H1 (cell line): Measurements from ENCODE around the gene LIPT2. TPM values are rescaled to one million over a fixed set of nuclear protein-coding genes. Genes with fewer than 3 reads are reported as not detected.

Experiments used
- CTCF ChIA-PET: fragments of 300-600 bp; sonication (Branson Sonifier 250); formaldehyde crosslinking; loops from one replicate; lab custom pipeline; 2021; ENCODE audit not compliant: partially characterized antibody; lab: Charles Lee
- POLR2A ChIA-PET: fragments of 300-600 bp; sonication (Branson Sonifier 250); formaldehyde crosslinking; loops from one replicate; lab custom pipeline; 2021; ENCODE audit warnings: inconsistent platforms; ENCODE audit not compliant: partially characterized antibody; lab: Charles Lee
- DNase-seq, 2 experiments: peaks; one replicate each; pipeline versions ENCODE4 v3.0.0 to v3.0.0-alpha.2; 2010 to 2022; ENCODE audit warnings: low spot score in 2 of 2, low read depth in 1 of 2, mixed read lengths in 1 of 2
- FAIRE-seq: peaks from 2 replicates; lab custom pipeline; 2011; peaks lifted over from hg19 to GRCh38; lab: Jason Lieb, UNC
- H2AFZ ChIP-seq: 2 replicates; pipeline ENCODE4 v1.8.1; 2012; ENCODE audit warnings: low read length, inconsistent platforms
- H2AK5ac ChIP-seq: 2 replicates; pipeline ENCODE4 v1.6.1; 2013; ENCODE audit warnings: low read depth, low read length
- H2BK120ac ChIP-seq: replicated peaks from 2 replicates; pipeline ENCODE3; 2013; ENCODE audit warnings: low read depth, low read length, inconsistent platforms
- H2BK12ac ChIP-seq: 2 replicates; pipeline ENCODE4 v1.6.1; 2013; ENCODE audit warnings: low read depth, low read length
- H2BK15ac ChIP-seq: 2 replicates; pipeline ENCODE4 v1.6.1; 2013; ENCODE audit warnings: low read length
- H2BK20ac ChIP-seq: 2 replicates; pipeline ENCODE4 v1.6.1; 2013; ENCODE audit warnings: low read length
- H2BK5ac ChIP-seq: 2 replicates; pipeline ENCODE4 v1.6.1; 2013; ENCODE audit warnings: low read depth, low read length
- H3K14ac ChIP-seq: 2 replicates; pipeline ENCODE4 v1.6.1; 2013; ENCODE audit warnings: inconsistent platforms; ENCODE audit not compliant: insufficient read length
- H3K18ac ChIP-seq: 2 replicates; pipeline ENCODE4 v1.6.1; 2013; ENCODE audit warnings: low read length; ENCODE audit errors: extremely low read depth
- H3K23ac ChIP-seq: 2 replicates; pipeline ENCODE4 v1.6.1; 2013; ENCODE audit warnings: inconsistent platforms; ENCODE audit not compliant: insufficient read length
- H3K23me2 ChIP-seq: 2 replicates; pipeline ENCODE4 v1.6.1; 2013; ENCODE audit warnings: low read depth, low read length
- H3K27ac ChIP-seq: 2 replicates; pipeline ENCODE4 v1.6.1; 2011; ENCODE audit warnings: low read depth, low read length, inconsistent platforms
- H3K27me3 ChIP-seq, 4 experiments: replicated peaks in 1 of 4; 1 replicate in 1 of 4; 2 replicates in 3 of 4; pipeline versions ENCODE4 v1.6.1 to v1.8.1; 2011 to 2013; ENCODE audit warnings: low read length in 3 of 4, mild to moderate bottlenecking in 3 of 4, inconsistent platforms in 2 of 4, mixed read lengths in 2 of 4, moderate library complexity in 1 of 4; ENCODE audit not compliant: control insufficient read depth in 3 of 4, insufficient read depth in 3 of 4; ENCODE audit errors: extremely low read depth in 1 of 4
- H3K36me3 ChIP-seq, 4 experiments: 2 replicates each; pipeline versions ENCODE4 v1.6.1 to v1.8.1; 2011 to 2013; ENCODE audit warnings: mild to moderate bottlenecking in 4 of 4, low read length in 3 of 4, moderate library complexity in 2 of 4, control low read depth in 1 of 4, inconsistent platforms in 1 of 4; ENCODE audit not compliant: insufficient read depth in 4 of 4, control insufficient read depth in 2 of 4
- H3K4ac ChIP-seq: replicated peaks from 2 replicates; pipeline ENCODE3; 2013; ENCODE audit warnings: low read length, low read depth, mixed read lengths, inconsistent platforms; ENCODE audit not compliant: insufficient read length
- H3K4me1 ChIP-seq, 4 experiments: replicated peaks in 1 of 4; 1 replicate in 1 of 4; 2 replicates in 3 of 4; pipeline versions ENCODE4 v1.6.1 to v1.8.1; 2011 to 2013; ENCODE audit warnings: low read length in 3 of 4, inconsistent platforms in 2 of 4, mixed read lengths in 1 of 4; ENCODE audit not compliant: insufficient read depth in 4 of 4, control insufficient read depth in 3 of 4
- H3K4me2 ChIP-seq, 2 experiments: 2 replicates each; pipeline versions ENCODE4 v1.6.1 to v1.8.1; 2011 to 2013; ENCODE audit warnings: low read depth in 2 of 2, low read length in 2 of 2, control low read depth in 1 of 2, inconsistent platforms in 1 of 2, mild to moderate bottlenecking in 1 of 2; ENCODE audit not compliant: insufficient read depth in 1 of 2
- H3K4me3 ChIP-seq, 4 experiments: fragments of 200-600, 300-600 bp in 1 of 4; sonication (generic), shearing (Covaris generic), sonication (Bioruptor Twin) in 1 of 4; 2 replicates each; pipeline versions ENCODE4 v1.5.1 to v1.8.1; 2011 to 2016; ENCODE audit warnings: low read length in 4 of 4, low read depth in 3 of 4, control low read depth in 2 of 4, inconsistent platforms in 2 of 4, mild to moderate bottlenecking in 2 of 4, mixed read lengths in 1 of 4, moderate library complexity in 1 of 4; ENCODE audit not compliant: insufficient read depth in 2 of 4; ENCODE audit errors: extremely low read depth in 1 of 4
- H3K56ac ChIP-seq: replicated peaks from 2 replicates; pipeline ENCODE3; 2013; ENCODE audit warnings: low read depth, mild to moderate bottlenecking, mixed read lengths, low read length, inconsistent platforms; ENCODE audit not compliant: insufficient read length
- H3K79me1 ChIP-seq: 2 replicates; pipeline ENCODE4 v1.6.1; 2013; ENCODE audit warnings: low read depth, low read length, control low read depth
- H3K79me2 ChIP-seq, 2 experiments: 2 replicates each; pipeline versions ENCODE4 v1.6.1 to v1.8.1; 2012 to 2013; ENCODE audit warnings: low read length in 2 of 2, mild to moderate bottlenecking in 2 of 2, inconsistent platforms in 1 of 2; ENCODE audit not compliant: insufficient read depth in 2 of 2, control insufficient read depth in 1 of 2
- H3K9ac ChIP-seq, 4 experiments: replicated peaks in 1 of 4; 1 replicate in 1 of 4; 2 replicates in 3 of 4; pipeline versions ENCODE4 v1.6.1 to v1.8.1; 2011 to 2013; ENCODE audit warnings: low read depth in 3 of 4, low read length in 3 of 4, control low read depth in 2 of 4, mild to moderate bottlenecking in 2 of 4, moderate library complexity in 2 of 4, inconsistent platforms in 1 of 4; ENCODE audit errors: extremely low read depth in 1 of 4
- H3K9me3 ChIP-seq, 2 experiments: 2 replicates each; pipeline versions ENCODE4 v1.6.1 to v1.8.1; 2012 to 2013; ENCODE audit warnings: mild to moderate bottlenecking in 2 of 2, moderate library complexity in 2 of 2, control low read depth in 1 of 2, inconsistent platforms in 1 of 2, low read depth in 1 of 2, low read length in 1 of 2, mixed read lengths in 1 of 2; ENCODE audit not compliant: insufficient read depth in 2 of 2
- H4K20me1 ChIP-seq, 2 experiments: replicated peaks in 1 of 2; 2 replicates each; pipeline versions ENCODE3 to v1.8.1; 2011 to 2013; ENCODE audit warnings: inconsistent platforms in 2 of 2, low read length in 2 of 2, mild to moderate bottlenecking in 1 of 2; ENCODE audit not compliant: insufficient read depth in 2 of 2, control insufficient read depth in 1 of 2
- H4K5ac ChIP-seq: 2 replicates; pipeline ENCODE4 v1.6.1; 2013; ENCODE audit warnings: low read length, low read depth, mixed read lengths, inconsistent platforms; ENCODE audit not compliant: insufficient read length
- H4K8ac ChIP-seq: 2 replicates; pipeline ENCODE4 v1.8.0; 2013; ENCODE audit warnings: mild to moderate bottlenecking, moderate library complexity, low read length, inconsistent platforms; ENCODE audit not compliant: insufficient read depth; ENCODE audit errors: extremely low read depth
- H4K91ac ChIP-seq: replicated peaks from 2 replicates; pipeline ENCODE3; 2013; ENCODE audit warnings: low read length, mixed read lengths, inconsistent platforms; ENCODE audit not compliant: insufficient read length
- ATF3 ChIP-seq: IDR thresholded peaks from 2 replicates; pipeline ENCODE4 v1.6.1; 2011; ENCODE audit warnings: low read depth, mild to moderate bottlenecking, low read length; ENCODE audit not compliant: insufficient read depth
- MAFK ChIP-seq: IDR thresholded peaks from 2 replicates; pipeline ENCODE4 v1.6.1; 2012; ENCODE audit warnings: low read depth, mild to moderate bottlenecking, improper control_type of control experiment, low read length
- WGBS, 2 experiments: shearing (Covaris generic) in 1 of 2; methylation state at CpG; one replicate each; pipeline versions ENCODE4 v1.1.6 to v1.1.7; 2013 to 2015; ENCODE audit warnings: low lambda C conversion rate in 2 of 2, mixed read lengths in 2 of 2, inconsistent platforms in 1 of 2, low coverage in 1 of 2, missing lambda C conversion rate in 1 of 2; ENCODE audit not compliant: insufficient replicate concordance in 2 of 2, insufficient coverage in 1 of 2, insufficient read length in 1 of 2; ENCODE audit errors: extremely low coverage in 1 of 2, missing lambda C conversion rate in 1 of 2; 5-methylcytosine and 5-hydroxymethylcytosine counted together
- polyA plus RNA-seq, 7 experiments: library from polyadenylated mRNA; depleted of rRNA in 3 of 7; stranded (reverse) in 5 of 7; unstranded in 2 of 7; fragments of >200 nt in 5 of 7; fragments of 200-250 nt in 2 of 7; gene quantifications; 1 replicate in 5 of 7; 2 replicates in 1 of 7; 4 replicates in 1 of 7; pipeline versions ENCODE4 v1.2.1 to v1.2.3, GENCODE V29; 2011 to 2013; ENCODE audit warnings: missing spikeins in 2 of 7, mixed read lengths in 2 of 7
- total RNA-seq: library from RNA; stranded (reverse); fragmentation: NEBNext Ultra II Directional; extraction: Animal tissue kit (Norgen Biotek cat#: 25700); gene quantifications from 2 replicates; pipeline ENCODE4 v1.2.1, GENCODE V29; 2021

The LIPT2 gene
- total and polyA plus RNA-seq, 2 of the 8 experiments (the other 6 are each of a cell fraction or from before 2014, with no cell fraction given), result 6.4 to 16.7 TPM

GRCh38 chr11:74524978-74525377 lies 31.5 kb upstream of the LIPT2 start:
- H3K79me2 ChIP-seq, result no peaks in the 10 kb centered on the region

More at GRCh38 chr11:74524978-74525377, 31.5 kb upstream of the LIPT2 start:
- DNase-seq (no peak), FAIRE-seq (no peak)
- Histone ChIP-seq H3K4me1 (no peaks in the 10 kb centered on the region), H3K4me3 (no peak overlapping the region), H2BK12ac (no peak overlapping the region), H2BK5ac (no peak overlapping the region), H3K9ac (no peak overlapping the region), H3K79me1 (no peaks in the 10 kb centered on the region), H4K5ac (no peak overlapping the region), H3K23ac (no peak overlapping the region), H3K27ac (no peak overlapping the region), H2BK20ac (no peak overlapping the region), H3K27me3 (no peaks in the 10 kb centered on the region), H2BK15ac (no peak overlapping the region), H2AFZ (no peak overlapping the region), H4K91ac (no peak overlapping the region), H3K36me3 (no peaks in the 10 kb centered on the region), H3K56ac (no peak overlapping the region), H2BK120ac (no peak overlapping the region), H2AK5ac (no peak overlapping the region), H4K20me1 (no peaks in the 10 kb centered on the region), H3K4ac (no peak overlapping the region), H3K9me3 (no peaks in the 10 kb centered on the region), H3K23me2 (peaks cover 2% of the 10 kb centered on the region; the same call in 1 of the 2 replicates), H4K8ac (no peak overlapping the region), H3K18ac (no peak overlapping the region), H3K14ac (no peak overlapping the region), H3K4me2 (no peak overlapping the region)
- no peak for TF ChIP-seq ATF3
- peak; percentile 15; the same call in 1 of the 2 replicates for TF ChIP-seq MAFK
- WGBS, 2 experiments, result 87% methylated on average over 2 of the region's 2 CpGs; no CpG with 5 or more reads in 1 of the 2 experiments
- CTCF ChIA-PET, result interaction anchor here (0.6 kb wide), 1 partner anchor 396 kb away, joined by 3 read pairs; no protein-coding TSS in a partner anchor
- POLR2A ChIA-PET, result no interaction called here
